Measurements from ENCODE around the gene GPRASP1.
"Not testable (repeated sequence)": the region's sequence is repeated elsewhere in the genome, so short reads cannot be mapped to it uniquely, and the experiment has no call there.

DNA sequence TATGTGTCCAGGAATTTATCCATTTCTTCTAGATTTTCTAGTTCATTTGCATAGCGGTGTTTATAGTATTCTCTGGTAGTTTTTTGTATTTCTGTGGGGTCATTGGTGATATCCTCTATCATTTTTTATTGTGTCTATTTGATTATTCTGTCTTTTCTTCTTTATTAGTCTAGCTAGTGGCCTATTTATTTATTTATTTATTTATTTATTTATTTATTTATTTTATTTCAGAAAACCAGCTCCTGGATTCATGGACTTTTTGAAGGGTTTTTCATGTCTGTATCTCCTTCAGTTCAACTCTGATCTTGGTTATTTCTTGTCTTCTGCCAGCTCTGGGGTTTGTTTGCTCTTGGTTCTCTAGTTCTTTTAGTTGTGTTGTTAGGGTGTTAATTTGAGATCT lies 26.2 kb downstream of the GPRASP1 start:
- not testable (repeated sequence) for TF ChIP-seq FOXA2 (IDR thresholded peaks at IDR 0.05)
- TF ChIP-seq, protein P1, sequence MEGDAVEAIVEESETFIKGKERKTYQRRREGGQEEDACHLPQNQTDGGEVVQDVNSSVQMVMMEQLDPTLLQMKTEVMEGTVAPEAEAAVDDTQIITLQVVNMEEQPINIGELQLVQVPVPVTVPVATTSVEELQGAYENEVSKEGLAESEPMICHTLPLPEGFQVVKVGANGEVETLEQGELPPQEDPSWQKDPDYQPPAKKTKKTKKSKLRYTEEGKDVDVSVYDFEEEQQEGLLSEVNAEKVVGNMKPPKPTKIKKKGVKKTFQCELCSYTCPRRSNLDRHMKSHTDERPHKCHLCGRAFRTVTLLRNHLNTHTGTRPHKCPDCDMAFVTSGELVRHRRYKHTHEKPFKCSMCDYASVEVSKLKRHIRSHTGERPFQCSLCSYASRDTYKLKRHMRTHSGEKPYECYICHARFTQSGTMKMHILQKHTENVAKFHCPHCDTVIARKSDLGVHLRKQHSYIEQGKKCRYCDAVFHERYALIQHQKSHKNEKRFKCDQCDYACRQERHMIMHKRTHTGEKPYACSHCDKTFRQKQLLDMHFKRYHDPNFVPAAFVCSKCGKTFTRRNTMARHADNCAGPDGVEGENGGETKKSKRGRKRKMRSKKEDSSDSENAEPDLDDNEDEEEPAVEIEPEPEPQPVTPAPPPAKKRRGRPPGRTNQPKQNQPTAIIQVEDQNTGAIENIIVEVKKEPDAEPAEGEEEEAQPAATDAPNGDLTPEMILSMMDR (IDR thresholded peaks at IDR 0.05; ENCODE audit: low read depth, low read length, missing input control): not testable (repeated sequence)

All from liver (tissue), 2 donors.